OCI-LY7 (cell line): ENCODE measurements around the gene AIRE.

Experiments used
- EZH2phosphoT487 ChIP-seq: fragments of 200-600 bp; sonication (generic); IDR thresholded peaks from 2 replicates; pipeline ENCODE4 v1.6.1; 2018; ENCODE audit warnings: low read depth, borderline replicate concordance, mild to moderate bottlenecking, mixed run types, antibody characterized with exemption, low read length, moderate library complexity, mixed read lengths
- TF ChIP-seq, protein P1 (sequence below): fragments of 200-600 bp; sonication (generic); conservative IDR thresholded peaks from 2 replicates; pipeline ENCODE4 v1.5.1; 2014; ENCODE audit warnings: mild to moderate bottlenecking, antibody characterized with exemption, low read length, moderate library complexity, mixed read lengths

DNA sequence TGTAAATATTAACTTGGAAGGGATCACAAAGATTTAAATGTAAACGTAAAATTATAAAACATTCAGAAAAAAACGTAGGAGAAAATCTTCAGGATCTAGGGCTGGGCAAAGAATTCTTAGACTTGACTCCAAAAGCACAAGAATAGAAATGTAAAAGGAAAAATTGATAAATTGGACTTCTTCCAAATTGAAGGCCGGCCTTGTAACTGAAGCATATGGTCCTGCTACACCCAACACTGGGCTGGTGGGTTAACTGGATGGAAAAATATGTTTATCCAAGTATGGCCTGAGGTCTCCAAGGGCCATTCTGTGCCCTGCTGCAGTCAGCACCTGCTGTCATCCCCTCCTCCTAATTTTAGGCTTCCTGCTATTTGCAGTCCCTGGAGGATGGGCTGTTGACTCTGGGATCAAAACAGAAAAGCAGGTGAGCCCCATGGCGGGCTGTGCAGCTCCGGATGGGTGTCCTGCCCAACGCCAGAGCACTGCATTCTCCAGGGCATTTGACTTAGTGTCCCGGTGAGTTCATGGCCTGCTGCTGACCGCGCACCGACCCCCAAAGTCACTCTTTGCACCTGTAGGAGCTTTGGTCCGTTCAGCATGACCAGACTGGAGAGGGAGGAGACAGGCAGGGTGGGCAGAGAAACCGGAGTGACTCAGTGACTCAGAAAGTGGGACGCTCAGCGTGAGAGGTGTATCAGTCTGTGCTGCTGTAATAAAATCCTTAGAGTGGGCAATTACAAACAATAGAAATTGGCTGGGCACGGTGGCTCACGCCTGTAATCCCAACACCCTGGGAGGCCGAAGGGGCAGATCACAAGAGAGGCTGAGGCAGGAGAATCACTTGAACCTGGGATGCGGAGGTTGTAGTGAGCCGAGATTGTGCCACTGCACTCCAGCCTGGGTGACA is 6.1 kb upstream of the AIRE start:
- TF ChIP-seq, protein P1, sequence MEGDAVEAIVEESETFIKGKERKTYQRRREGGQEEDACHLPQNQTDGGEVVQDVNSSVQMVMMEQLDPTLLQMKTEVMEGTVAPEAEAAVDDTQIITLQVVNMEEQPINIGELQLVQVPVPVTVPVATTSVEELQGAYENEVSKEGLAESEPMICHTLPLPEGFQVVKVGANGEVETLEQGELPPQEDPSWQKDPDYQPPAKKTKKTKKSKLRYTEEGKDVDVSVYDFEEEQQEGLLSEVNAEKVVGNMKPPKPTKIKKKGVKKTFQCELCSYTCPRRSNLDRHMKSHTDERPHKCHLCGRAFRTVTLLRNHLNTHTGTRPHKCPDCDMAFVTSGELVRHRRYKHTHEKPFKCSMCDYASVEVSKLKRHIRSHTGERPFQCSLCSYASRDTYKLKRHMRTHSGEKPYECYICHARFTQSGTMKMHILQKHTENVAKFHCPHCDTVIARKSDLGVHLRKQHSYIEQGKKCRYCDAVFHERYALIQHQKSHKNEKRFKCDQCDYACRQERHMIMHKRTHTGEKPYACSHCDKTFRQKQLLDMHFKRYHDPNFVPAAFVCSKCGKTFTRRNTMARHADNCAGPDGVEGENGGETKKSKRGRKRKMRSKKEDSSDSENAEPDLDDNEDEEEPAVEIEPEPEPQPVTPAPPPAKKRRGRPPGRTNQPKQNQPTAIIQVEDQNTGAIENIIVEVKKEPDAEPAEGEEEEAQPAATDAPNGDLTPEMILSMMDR = no peak
- TF ChIP-seq EZH2phosphoT487 = no peak
